ENCODE results near the gene TMEM221.

DNA sequence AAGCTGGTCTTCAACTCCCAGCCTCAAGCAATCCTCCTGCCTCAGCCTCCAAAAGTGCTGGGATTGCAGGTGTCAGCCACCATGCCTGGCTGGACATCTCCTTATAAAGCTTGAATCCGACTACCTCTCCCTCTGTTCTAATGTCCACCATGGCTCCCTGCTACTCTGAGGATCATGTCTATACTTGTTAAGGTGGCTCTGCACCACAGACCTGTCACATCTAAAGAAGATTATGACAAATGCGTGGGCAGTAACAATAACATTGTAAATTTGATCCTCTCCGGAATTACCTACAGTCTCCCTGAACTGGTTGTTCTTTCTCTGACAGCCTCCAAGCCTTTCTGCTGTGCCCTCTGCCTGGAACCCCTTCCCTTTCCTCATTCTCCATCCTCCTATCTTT lies 10.5 kb upstream of the TMEM221 start:
- TF ChIP-seq, protein P1, sequence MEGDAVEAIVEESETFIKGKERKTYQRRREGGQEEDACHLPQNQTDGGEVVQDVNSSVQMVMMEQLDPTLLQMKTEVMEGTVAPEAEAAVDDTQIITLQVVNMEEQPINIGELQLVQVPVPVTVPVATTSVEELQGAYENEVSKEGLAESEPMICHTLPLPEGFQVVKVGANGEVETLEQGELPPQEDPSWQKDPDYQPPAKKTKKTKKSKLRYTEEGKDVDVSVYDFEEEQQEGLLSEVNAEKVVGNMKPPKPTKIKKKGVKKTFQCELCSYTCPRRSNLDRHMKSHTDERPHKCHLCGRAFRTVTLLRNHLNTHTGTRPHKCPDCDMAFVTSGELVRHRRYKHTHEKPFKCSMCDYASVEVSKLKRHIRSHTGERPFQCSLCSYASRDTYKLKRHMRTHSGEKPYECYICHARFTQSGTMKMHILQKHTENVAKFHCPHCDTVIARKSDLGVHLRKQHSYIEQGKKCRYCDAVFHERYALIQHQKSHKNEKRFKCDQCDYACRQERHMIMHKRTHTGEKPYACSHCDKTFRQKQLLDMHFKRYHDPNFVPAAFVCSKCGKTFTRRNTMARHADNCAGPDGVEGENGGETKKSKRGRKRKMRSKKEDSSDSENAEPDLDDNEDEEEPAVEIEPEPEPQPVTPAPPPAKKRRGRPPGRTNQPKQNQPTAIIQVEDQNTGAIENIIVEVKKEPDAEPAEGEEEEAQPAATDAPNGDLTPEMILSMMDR (IDR thresholded peaks at IDR 0.05; ENCODE audit: poor library complexity), result no peak
- TF ChIP-seq EZH2 (IDR thresholded peaks at IDR 0.05; ENCODE audit: borderline replicate concordance), result no peak
